ENCODE results near the gene LANCL3.

- TF ChIP-seq CTCF (IDR thresholded peaks at IDR 0.05; ENCODE audit: insufficient read depth, low read length, poor library complexity, severe bottlenecking) (no peak), EZH2phosphoT487 (conservative IDR thresholded peaks at IDR 0.05; ENCODE audit: low read length) (no peak)
Measured at GRCh38 chrX:37685381-37686359, 114.2 kb downstream of the LANCL3 start, which contains the start of gene XK.

Measured in SU-DHL-6 (cell line).